Measurements from ENCODE around the gene NOTO.
A peak's percentile ranks its signal among the peaks of the same experiment; 100 is the strongest.
"Not testable (repeated sequence)": the region's sequence is repeated elsewhere in the genome, so short reads cannot be mapped to it uniquely, and the experiment has no call there.

The NOTO gene, protein sequence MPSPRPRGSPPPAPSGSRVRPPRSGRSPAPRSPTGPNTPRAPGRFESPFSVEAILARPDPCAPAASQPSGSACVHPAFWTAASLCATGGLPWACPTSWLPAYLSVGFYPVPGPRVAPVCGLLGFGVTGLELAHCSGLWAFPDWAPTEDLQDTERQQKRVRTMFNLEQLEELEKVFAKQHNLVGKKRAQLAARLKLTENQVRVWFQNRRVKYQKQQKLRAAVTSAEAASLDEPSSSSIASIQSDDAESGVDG

GRCh38 chr2:73202156-73203054, at the start of gene NOTO:
Gene NOTO (plus strand): TSS chr2:73202574. CDS start chr2:73202667, 93 bp downstream.
- TF ChIP-seq, protein P1, sequence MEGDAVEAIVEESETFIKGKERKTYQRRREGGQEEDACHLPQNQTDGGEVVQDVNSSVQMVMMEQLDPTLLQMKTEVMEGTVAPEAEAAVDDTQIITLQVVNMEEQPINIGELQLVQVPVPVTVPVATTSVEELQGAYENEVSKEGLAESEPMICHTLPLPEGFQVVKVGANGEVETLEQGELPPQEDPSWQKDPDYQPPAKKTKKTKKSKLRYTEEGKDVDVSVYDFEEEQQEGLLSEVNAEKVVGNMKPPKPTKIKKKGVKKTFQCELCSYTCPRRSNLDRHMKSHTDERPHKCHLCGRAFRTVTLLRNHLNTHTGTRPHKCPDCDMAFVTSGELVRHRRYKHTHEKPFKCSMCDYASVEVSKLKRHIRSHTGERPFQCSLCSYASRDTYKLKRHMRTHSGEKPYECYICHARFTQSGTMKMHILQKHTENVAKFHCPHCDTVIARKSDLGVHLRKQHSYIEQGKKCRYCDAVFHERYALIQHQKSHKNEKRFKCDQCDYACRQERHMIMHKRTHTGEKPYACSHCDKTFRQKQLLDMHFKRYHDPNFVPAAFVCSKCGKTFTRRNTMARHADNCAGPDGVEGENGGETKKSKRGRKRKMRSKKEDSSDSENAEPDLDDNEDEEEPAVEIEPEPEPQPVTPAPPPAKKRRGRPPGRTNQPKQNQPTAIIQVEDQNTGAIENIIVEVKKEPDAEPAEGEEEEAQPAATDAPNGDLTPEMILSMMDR (IDR thresholded peaks at IDR 0.05; ENCODE audit: borderline replicate concordance, insufficient read depth, low read depth, low read length), result no peak
- H3K4me3 ChIP-seq (ENCODE audit: low read depth, low read length), result no peak within 1 kb of the TSS

- H3K4me3 ChIP-seq (ENCODE audit: low read depth, low read length), result no peak overlapping the region
Observed at GRCh38 chr2:73156539-73157124, 45.7 kb upstream of the NOTO start.

GRCh38 chr2:73162856-73163391, 39.5 kb upstream of the NOTO start:
- TF ChIP-seq, protein P1 (IDR thresholded peaks at IDR 0.05; ENCODE audit: borderline replicate concordance, insufficient read depth, low read depth, low read length), result no peak
- H3K4me3 ChIP-seq (ENCODE audit: low read depth, low read length), result no peak overlapping the region

More at GRCh38 chr2:73156539-73157124, 45.7 kb upstream of the NOTO start:
- TF ChIP-seq, protein P1 (IDR thresholded peaks at IDR 0.05; ENCODE audit: borderline replicate concordance, insufficient read depth, low read depth, low read length), result peak; percentile 51

GRCh38 chr2:73163483-73164367, 38.6 kb upstream of the NOTO start:
- TF ChIP-seq, protein P1 (IDR thresholded peaks at IDR 0.05; ENCODE audit: borderline replicate concordance, insufficient read depth, low read depth, low read length), result peak; percentile 86
- no peak overlapping the region for H3K4me3 ChIP-seq (ENCODE audit: low read depth, low read length)

DNA sequence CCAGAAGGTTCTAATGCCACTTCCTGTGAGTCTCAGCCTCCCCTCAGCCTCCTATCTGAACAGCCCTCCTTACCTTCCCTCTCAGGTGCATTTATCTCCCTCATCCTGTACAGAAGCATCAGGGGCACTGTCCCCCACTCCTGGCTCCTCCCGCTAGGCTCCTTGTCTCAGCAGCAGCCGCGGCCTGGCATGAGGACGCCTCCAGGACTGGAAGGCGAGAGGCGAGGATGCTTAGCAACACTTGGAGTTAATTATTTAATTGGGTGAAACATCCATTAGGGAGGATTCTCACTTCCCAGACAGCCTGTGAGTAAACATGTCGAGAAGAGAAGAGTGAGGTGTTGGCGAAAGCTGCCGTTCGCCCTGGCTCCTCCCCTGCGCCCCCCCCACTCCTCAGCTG, 36.4 kb upstream of the NOTO start:
- not testable (repeated sequence) for H3K4me3 ChIP-seq (ENCODE audit: low read depth, low read length)

DNA sequence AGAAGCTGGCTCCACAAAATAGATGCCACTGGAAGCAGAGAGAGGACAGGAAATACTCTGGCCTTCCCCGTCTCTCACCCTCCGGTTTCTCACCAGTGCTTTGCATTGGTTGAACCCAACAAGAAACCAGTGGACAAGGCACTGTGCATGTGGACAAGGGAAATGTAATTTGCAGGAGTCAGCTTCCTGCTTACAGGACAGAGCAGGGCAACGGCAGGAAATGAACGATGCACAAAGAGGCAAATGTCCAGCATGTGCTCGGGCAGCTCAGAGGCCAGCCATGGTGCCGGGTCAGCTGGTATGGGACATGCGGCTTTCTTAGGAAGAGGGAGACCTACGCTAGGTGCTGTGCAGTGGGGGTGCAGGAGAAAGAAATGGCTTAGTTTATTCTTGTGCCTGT, 35.6 kb upstream of the NOTO start:
- H3K4me3 ChIP-seq (ENCODE audit: low read depth, low read length), result not testable (repeated sequence)

DNA sequence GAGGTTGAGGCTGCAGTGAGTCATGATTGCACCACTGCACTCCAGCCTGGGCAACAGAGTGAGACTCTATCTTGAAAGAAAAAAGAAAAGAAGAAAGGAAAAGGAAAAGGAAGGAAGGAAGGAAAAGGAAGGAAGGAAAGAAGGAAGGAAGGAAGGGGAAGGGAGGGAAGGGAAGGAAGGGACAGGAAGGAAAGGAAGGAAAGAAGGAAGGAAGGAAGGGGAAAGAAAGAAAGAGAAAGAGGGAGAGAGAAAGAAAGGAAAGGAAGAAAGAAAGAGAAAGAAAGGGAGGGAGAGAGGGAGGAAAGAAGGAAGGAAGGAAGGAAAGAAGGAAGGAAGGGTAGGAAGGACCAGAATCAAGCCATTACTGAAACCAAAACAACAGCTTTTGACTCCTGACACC, 34.0 kb upstream of the NOTO start:
- H3K4me3 ChIP-seq (ENCODE audit: low read depth, low read length), result not testable (repeated sequence)

DNA sequence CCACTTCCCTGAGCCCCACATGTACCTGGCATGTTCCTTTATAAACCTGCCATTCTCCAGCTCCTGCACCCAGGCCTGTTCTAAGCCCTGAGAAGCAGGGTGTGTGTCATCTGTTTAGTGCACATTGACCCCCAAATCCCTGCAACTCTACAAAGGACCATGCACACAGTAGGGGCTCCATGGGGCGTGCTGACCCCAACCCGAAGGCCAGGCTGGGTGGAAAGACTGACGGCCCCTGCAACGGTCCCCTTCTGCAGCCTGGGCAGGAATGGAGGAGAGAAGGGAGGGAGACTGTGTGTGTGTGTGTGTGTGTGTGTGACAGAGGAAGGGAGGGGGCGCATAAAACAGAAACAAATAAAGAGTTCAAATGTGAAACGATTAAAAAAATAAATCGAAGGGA, 32.0 kb upstream of the NOTO start:
- not testable (repeated sequence) for H3K4me3 ChIP-seq (ENCODE audit: low read depth, low read length)

Measured in GM12875 (cell line).